Measurements from ENCODE around the gene ERBB2. TPM values are rescaled to one million over a fixed set of nuclear protein-coding genes. Genes with fewer than 3 reads are reported as not detected.

Gene ERBB2
- total and polyA plus RNA-seq, 2 of the 8 experiments (the other 6 are each of a cell fraction or from before 2014, with no cell fraction given) = 183 to 394 TPM

DNA sequence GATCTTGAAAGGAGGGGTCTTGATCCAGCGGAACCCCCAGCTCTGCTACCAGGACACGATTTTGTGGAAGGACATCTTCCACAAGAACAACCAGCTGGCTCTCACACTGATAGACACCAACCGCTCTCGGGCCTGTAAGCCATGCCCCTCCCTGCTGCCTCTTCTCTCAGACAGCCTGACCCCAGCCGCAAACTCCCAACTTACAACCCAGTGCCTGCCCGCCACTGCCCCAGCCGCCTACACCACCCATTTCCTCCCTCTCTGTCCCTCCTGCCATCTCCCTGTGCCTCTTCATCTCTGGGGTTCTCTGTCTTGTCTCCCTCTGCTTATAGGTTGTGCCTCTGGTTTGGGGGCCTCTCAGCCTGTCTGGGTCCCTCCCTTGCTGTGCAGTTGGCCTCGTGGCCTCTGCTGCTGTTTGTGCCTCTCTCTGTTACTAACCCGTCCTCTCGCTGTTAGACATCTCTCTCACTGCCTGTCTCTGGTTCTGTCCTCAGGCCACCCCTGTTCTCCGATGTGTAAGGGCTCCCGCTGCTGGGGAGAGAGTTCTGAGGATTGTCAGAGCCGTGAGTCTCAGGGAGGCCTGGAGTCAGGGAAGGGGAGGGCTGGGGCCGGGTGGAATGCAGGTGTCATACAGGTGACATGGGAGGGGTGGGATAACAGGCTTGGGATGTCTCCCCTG lies 9.6 kb downstream of the ERBB2 start:
- Histone ChIP-seq H3K56ac (replicated peaks; ENCODE audit: insufficient read length, low read depth, low read length) (no peak overlapping the region), H3K18ac (ENCODE audit: extremely low read depth, low read length) (no peak overlapping the region), H4K5ac (ENCODE audit: insufficient read length, low read depth, low read length) (no peak overlapping the region), H3K9me3 (ENCODE audit: insufficient read depth in 2 of 2, low read depth in 1 of 2, low read length in 1 of 2) (no peaks in the 10 kb centered on the region), H3K79me2 (ENCODE audit: control insufficient read depth in 1 of 2, insufficient read depth in 2 of 2, low read length in 2 of 2) (peaks cover 8 to 59% of the 10 kb centered on the region in 2 experiments; a peak in 3 of 4 replicates), H3K4me2 (ENCODE audit: insufficient read depth in 1 of 2, low read depth in 2 of 2, low read length in 2 of 2) (no peak overlapping the region), H3K27me3 (replicated peaks in 1 of 4; ENCODE audit: control insufficient read depth in 3 of 4, extremely low read depth in 1 of 4, insufficient read depth in 3 of 4, low read length in 3 of 4) (no peaks in the 10 kb centered on the region), H2AFZ (ENCODE audit: low read length) (no peak overlapping the region), H4K20me1 (replicated peaks in 1 of 2; ENCODE audit: control insufficient read depth in 1 of 2, insufficient read depth in 2 of 2, low read length in 2 of 2) (peaks cover 24 to 39% of the 10 kb centered on the region in 2 experiments), H2BK15ac (ENCODE audit: low read length) (no peak overlapping the region), H3K36me3 (ENCODE audit: control insufficient read depth in 2 of 4, insufficient read depth in 4 of 4, low read length in 3 of 4) (peaks cover 29 to 71% (median 59%) of the 10 kb centered on the region in 4 experiments), H3K23ac (ENCODE audit: insufficient read length) (no peak overlapping the region), H3K79me1 (ENCODE audit: low read depth, low read length) (peaks cover 17% of the 10 kb centered on the region), H3K23me2 (ENCODE audit: low read depth, low read length) (no peaks in the 10 kb centered on the region), H3K4me1 (replicated peaks in 1 of 4; ENCODE audit: control insufficient read depth in 3 of 4, insufficient read depth in 4 of 4, low read length in 3 of 4) (peaks cover 0 to 19% (median 14%) of the 10 kb centered on the region in 4 experiments; a peak in 6 of 7 replicates), H3K4me3 (ENCODE audit: extremely low read depth in 1 of 4, insufficient read depth in 2 of 4, low read depth in 3 of 4, low read length in 4 of 4) (no peak overlapping the region), H3K4ac (replicated peaks; ENCODE audit: insufficient read length, low read depth, low read length) (no peak overlapping the region), H2BK20ac (ENCODE audit: low read length) (no peak overlapping the region), H4K8ac (ENCODE audit: extremely low read depth, insufficient read depth, low read length) (peak overlapping the region; percentile 28; the same call in 1 of the 2 replicates), H2BK12ac (ENCODE audit: low read depth, low read length) (no peak overlapping the region), H2AK5ac (ENCODE audit: low read depth, low read length) (no peak overlapping the region), H3K27ac (ENCODE audit: low read depth, low read length) (no peak overlapping the region; the same call in 1 of the 2 replicates), H3K9ac (replicated peaks in 1 of 4; ENCODE audit: extremely low read depth in 1 of 4, low read depth in 3 of 4, low read length in 3 of 4) (no peak overlapping the region), H2BK5ac (ENCODE audit: low read depth, low read length) (no peak overlapping the region), H4K91ac (replicated peaks; ENCODE audit: insufficient read length, low read length) (no peak overlapping the region), H3K14ac (ENCODE audit: insufficient read length) (no peak overlapping the region), H2BK120ac (replicated peaks; ENCODE audit: low read depth, low read length) (no peak overlapping the region)
- ChIA-PET CTCF (ENCODE audit: partially characterized antibody) (interaction anchor here (0.7 to 52.4 kb wide), 9 partner anchors 8 to 639 kb away, joined by 3 to 1885 read pairs (median 6); partner anchors contain the start of genes ERBB2, PPP1R1B and STARD3), POLR2A (ENCODE audit: partially characterized antibody) (interaction anchor here (0.6 to 38.1 kb wide), 10 partner anchors 9 to 58 kb away, joined by 3 to 708 read pairs (median 6); partner anchors contain the start of genes ERBB2, MIEN1, PGAP3 and PNMT)
- FAIRE-seq = no peak
- DNase-seq (ENCODE audit: low read depth in 1 of 2, low spot score in 2 of 2) = no peak
- no peak for TF ChIP-seq HDAC2 (IDR thresholded peaks at IDR 0.05; ENCODE audit: borderline replicate concordance in 1 of 2, low read depth in 2 of 2, low read length in 2 of 2)
- TF ChIP-seq JUN (IDR thresholded peaks at IDR 0.05; ENCODE audit: low read depth, low read length) = no peak
- no peak for TF ChIP-seq E2F6 (IDR thresholded peaks at IDR 0.05)
- WGBS, 2 experiments (ENCODE audit: extremely low coverage in 1 of 2, insufficient coverage in 1 of 2, insufficient read length in 1 of 2, insufficient replicate concordance in 2 of 2, low coverage in 1 of 2, low lambda C conversion rate in 2 of 2, missing lambda C conversion rate in 1 of 2) = 90% methylated on average over 12 of the region's 14 CpGs; no CpG with 5 or more reads in 1 of the 2 experiments
